ENCODE data around the gene SRRM2. TPM values are rescaled to one million over a fixed set of nuclear protein-coding genes. Genes with fewer than 3 reads are reported as not detected.

The SRRM2 gene
- total RNA-seq, 1 experiment from 2014 or later = 617 TPM

DNA sequence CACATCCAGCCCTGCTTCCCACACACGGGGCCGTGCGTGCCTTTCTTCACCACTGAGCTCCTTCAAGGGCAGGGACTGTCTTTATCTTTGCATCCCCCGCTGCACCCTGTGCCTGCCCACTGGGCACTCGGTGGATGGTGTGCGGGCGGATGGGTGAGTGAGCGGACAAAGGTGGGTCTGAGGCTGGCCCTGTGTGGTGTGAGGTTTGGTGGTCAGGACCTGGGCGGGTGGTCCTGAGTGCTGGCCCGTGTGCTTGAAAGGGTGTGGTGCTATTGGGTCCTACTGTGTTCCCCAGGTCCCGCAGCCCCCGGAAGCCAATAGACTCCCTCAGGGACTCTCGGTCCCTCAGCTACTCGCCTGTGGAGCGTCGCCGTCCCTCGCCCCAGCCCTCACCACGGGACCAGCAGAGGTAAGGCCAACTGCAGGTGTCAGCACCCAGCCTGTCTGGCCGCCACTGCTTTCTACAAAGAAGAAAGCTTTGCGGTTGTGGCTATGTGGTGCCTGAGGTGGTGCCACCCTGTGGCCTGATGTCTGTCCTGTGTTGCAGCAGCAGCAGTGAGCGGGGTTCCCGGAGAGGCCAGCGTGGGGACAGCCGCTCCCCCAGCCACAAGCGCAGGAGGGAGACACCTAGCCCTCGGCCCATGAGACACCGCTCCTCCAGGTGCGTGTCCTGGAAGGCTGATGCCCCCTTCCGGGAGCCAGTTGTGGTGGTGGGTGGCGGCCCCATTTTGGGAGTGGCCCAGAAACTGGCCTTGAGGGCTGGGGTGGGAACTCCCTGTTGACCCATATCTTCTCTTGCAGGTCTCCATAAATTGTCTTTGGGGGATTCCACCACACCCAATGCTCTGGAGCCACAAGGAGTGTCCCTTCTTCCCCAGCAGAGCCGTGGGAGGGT lies 17.9 kb downstream of the SRRM2 start:
- DNase-seq (ENCODE audit: low read depth, low spot score) = no peak
- peak; percentile 54 for ATAC-seq
- BruUV-seq (replicated peaks) = TSS peak; percentile 4
- Histone ChIP-seq H3K27ac (ENCODE audit: low read length) (peak overlapping the region; percentile 98), H3K27me3 (ENCODE audit: control insufficient read depth, insufficient read depth, low read length) (no peaks in the 10 kb centered on the region), H3K4me3 (ENCODE audit: low read depth in 2 of 2, low read length in 2 of 2) (no peak overlapping the region), H3K4me1 (ENCODE audit: control insufficient read depth, insufficient read depth, low read length) (peaks cover 84% of the 10 kb centered on the region), H3K9me3 (ENCODE audit: control insufficient read depth, insufficient read depth, low read depth, low read length) (no peaks in the 10 kb centered on the region), H3K36me3 (ENCODE audit: control insufficient read depth, insufficient read depth, low read length) (peaks cover 9% of the 10 kb centered on the region)
- in situ Hi-C loops (cut with HindIII; ENCODE audit: low pct_unique_long_range_greater_than_20kb, low sequenced_read_pairs) = no loop called here
- intact Hi-C loops (cut with micrococcal nuclease; ENCODE audit: unreplicated experiment) = loop anchor here (5.0 kb wide), 1 partner anchor 67 kb away; no protein-coding TSS in a partner anchor
- ChIA-PET POLR2A (no interaction called here), CTCF (interaction anchor here (0.6 kb wide), 1 partner anchor 148 kb away, joined by 3 read pairs; no protein-coding TSS in a partner anchor)
- TF ChIP-seq POLR2AphosphoS5 (IDR thresholded peaks at IDR 0.05; ENCODE audit: low read depth, low read length) = peak; percentile 47; the same call in 1 of the 2 replicates
- TF ChIP-seq TCF7L2 (IDR thresholded peaks at IDR 0.05; ENCODE audit: low read depth, low read length) = no peak
- TF ChIP-seq, protein P1, sequence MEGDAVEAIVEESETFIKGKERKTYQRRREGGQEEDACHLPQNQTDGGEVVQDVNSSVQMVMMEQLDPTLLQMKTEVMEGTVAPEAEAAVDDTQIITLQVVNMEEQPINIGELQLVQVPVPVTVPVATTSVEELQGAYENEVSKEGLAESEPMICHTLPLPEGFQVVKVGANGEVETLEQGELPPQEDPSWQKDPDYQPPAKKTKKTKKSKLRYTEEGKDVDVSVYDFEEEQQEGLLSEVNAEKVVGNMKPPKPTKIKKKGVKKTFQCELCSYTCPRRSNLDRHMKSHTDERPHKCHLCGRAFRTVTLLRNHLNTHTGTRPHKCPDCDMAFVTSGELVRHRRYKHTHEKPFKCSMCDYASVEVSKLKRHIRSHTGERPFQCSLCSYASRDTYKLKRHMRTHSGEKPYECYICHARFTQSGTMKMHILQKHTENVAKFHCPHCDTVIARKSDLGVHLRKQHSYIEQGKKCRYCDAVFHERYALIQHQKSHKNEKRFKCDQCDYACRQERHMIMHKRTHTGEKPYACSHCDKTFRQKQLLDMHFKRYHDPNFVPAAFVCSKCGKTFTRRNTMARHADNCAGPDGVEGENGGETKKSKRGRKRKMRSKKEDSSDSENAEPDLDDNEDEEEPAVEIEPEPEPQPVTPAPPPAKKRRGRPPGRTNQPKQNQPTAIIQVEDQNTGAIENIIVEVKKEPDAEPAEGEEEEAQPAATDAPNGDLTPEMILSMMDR (IDR thresholded peaks at IDR 0.05) = peak; percentile 83

DNA sequence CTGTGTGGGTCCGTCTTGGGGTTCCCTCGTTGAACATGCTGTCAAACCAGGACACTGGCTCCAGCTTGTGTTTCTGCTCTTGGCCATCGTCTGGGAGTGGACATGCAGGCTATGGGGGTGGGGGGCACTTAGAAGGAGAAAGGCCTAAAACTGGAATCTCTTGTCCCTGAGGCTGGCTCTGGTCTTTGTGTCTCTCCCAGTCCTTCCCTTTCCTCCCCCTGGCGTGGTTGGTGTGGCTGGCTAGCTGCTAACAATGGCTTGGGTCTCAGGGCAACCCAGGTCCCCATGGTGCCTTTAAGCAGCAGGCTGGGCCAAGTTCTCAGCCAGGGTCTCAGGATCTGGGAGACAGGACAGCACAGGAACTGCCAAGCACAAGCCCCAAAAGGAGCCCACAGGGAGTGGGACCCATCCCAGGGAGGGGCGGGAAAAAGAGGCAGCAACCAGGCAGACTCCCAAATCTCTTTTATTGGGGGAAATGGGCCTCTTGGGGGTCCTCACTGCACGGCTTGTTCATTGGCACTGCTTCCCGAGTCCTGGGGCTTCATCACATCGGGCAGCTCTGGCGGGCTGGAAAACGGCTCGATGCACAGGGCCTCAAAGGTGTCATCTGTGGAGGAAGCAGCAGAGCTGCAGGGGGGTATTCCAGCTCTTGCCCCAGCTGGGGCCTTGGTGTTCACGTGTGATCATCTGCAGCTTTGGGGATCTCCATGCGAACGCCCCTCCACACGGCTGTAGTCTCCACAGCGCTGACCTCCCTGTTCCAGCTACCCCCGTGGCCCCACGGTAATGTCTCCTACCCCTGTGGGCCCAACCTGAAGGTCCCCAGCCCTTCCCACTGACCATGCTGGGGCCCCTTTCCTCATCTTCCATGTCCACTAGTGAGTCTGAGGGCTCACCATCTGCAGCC lies 19.3 kb downstream of the SRRM2 start:
- Histone ChIP-seq H3K27ac (ENCODE audit: low read length) (peak overlapping the region; percentile 98), H3K4me3 (ENCODE audit: low read depth in 2 of 2, low read length in 2 of 2) (no peak overlapping the region), H3K27me3 (ENCODE audit: control insufficient read depth, insufficient read depth, low read length) (no peaks in the 10 kb centered on the region), H3K4me1 (ENCODE audit: control insufficient read depth, insufficient read depth, low read length) (peaks cover 87% of the 10 kb centered on the region), H3K36me3 (ENCODE audit: control insufficient read depth, insufficient read depth, low read length) (peaks cover 9% of the 10 kb centered on the region), H3K9me3 (ENCODE audit: control insufficient read depth, insufficient read depth, low read depth, low read length) (no peaks in the 10 kb centered on the region)
- no peak for DNase-seq (ENCODE audit: low read depth, low spot score)
- ChIA-PET POLR2A (interaction anchor here (0.6 to 0.7 kb wide), 3 partner anchors 107 to 203 kb away, joined by 3 to 15 read pairs (median 6); no protein-coding TSS in a partner anchor), CTCF (no interaction called here)
- no TSS peak for BruUV-seq (replicated peaks)
- TF ChIP-seq POLR2AphosphoS5 (IDR thresholded peaks at IDR 0.05; ENCODE audit: low read depth, low read length) (peak; percentile 78), TCF7L2 (IDR thresholded peaks at IDR 0.05; ENCODE audit: low read depth, low read length) (no peak)
- TF ChIP-seq, protein P1 (IDR thresholded peaks at IDR 0.05) = no peak
- intact Hi-C loops (cut with micrococcal nuclease; ENCODE audit: unreplicated experiment) (loop anchor here (5.0 kb wide), 1 partner anchor 66 kb away; no protein-coding TSS in a partner anchor), in situ Hi-C loops (cut with HindIII; ENCODE audit: low pct_unique_long_range_greater_than_20kb, low sequenced_read_pairs) (no loop called here)
- ATAC-seq = peak; percentile 3; the same call in 1 of the 2 replicates

Data from Panc1 (cell line).